OCI-LY1 (cell line): ENCODE data around the gene BAX.

ENCODE experiments used
- H2AFZ ChIP-seq: fragments of 200-600 bp; sonication (generic), shearing (Covaris generic); 2 replicates; pipeline ENCODE4 v1.6.0; 2014; ENCODE audit warnings: antibody characterized with exemption, mild to moderate bottlenecking, low read length
- H3F3A ChIP-seq: fragments of 200-600 bp; sonication (generic), shearing (Covaris generic); 2 replicates; pipeline ENCODE4 v1.6.0; 2014; ENCODE audit warnings: mild to moderate bottlenecking, antibody characterized with exemption, low read length, moderate library complexity; ENCODE audit not compliant: insufficient read depth
- H3K27ac ChIP-seq: fragments of 200-600 bp; sonication (generic); 2 replicates; pipeline ENCODE4 v1.5.1; 2014; ENCODE audit warnings: low read length, mixed run types, mild to moderate bottlenecking, low read depth; ENCODE audit not compliant: poor library complexity, severe bottlenecking
- H3K27me3 ChIP-seq: fragments of 200-600 bp; sonication (generic); 2 replicates; pipeline ENCODE4 v1.6.0; 2014; ENCODE audit warnings: antibody characterized with exemption, mild to moderate bottlenecking, low read length, moderate library complexity; ENCODE audit not compliant: insufficient read depth
- H3K36me3 ChIP-seq: fragments of 200-600 bp; sonication (generic); 2 replicates; pipeline ENCODE4 v1.6.1; 2014; ENCODE audit warnings: mild to moderate bottlenecking, antibody characterized with exemption, low read length, moderate library complexity, mixed read lengths; ENCODE audit not compliant: insufficient read depth
- H3K4me1 ChIP-seq: fragments of 200-600 bp; sonication (generic); 2 replicates; pipeline ENCODE4 v1.5.1; 2014; ENCODE audit warnings: mild to moderate bottlenecking, low read length, moderate library complexity; ENCODE audit not compliant: insufficient read depth, severe bottlenecking
- H3K4me2 ChIP-seq: fragments of 200-600 bp; sonication (generic), shearing (Covaris generic); 2 replicates; pipeline ENCODE4 v1.6.1; 2014; ENCODE audit warnings: low read length
- H3K4me3 ChIP-seq: fragments of 200-600 bp; sonication (generic); 2 replicates; pipeline ENCODE4 v1.5.1; 2014; ENCODE audit warnings: low read length, low read depth, mild to moderate bottlenecking, mixed read lengths; ENCODE audit not compliant: poor library complexity, severe bottlenecking
- H3K79me2 ChIP-seq: fragments of 200-600 bp; shearing (Covaris generic); 2 replicates; pipeline ENCODE4 v1.6.1; 2016; ENCODE audit warnings: mixed run types, low read length, mixed read lengths; ENCODE audit not compliant: insufficient read depth
- H3K9ac ChIP-seq: fragments of 200-600 bp; sonication (generic), shearing (Covaris generic); 2 replicates; pipeline ENCODE4 v1.6.1; 2014; ENCODE audit warnings: mild to moderate bottlenecking, low read length, mixed read lengths
- H3K9me2 ChIP-seq: fragments of 200-600 bp; sonication (generic), shearing (Covaris generic); 2 replicates; pipeline ENCODE4 v1.6.1; 2014; ENCODE audit warnings: low read depth, mild to moderate bottlenecking, low read length, mixed read lengths
- H3K9me3 ChIP-seq: fragments of 200-600 bp; shearing (Covaris generic); 2 replicates; pipeline ENCODE4 v1.6.1; 2014; ENCODE audit warnings: low read length, mixed read lengths
- H4K20me1 ChIP-seq: fragments of 200-600 bp; sonication (generic), shearing (Covaris generic); 2 replicates; pipeline ENCODE4 v1.6.0; 2016; ENCODE audit warnings: mild to moderate bottlenecking, low read length; ENCODE audit not compliant: insufficient read depth
- EZH2 ChIP-seq: fragments of 200-600 bp; sonication (generic), shearing (Covaris generic); IDR thresholded peaks from 2 replicates; pipeline ENCODE4 v1.8.0; 2017; ENCODE audit warnings: borderline replicate concordance, mixed run types, mild to moderate bottlenecking, antibody characterized with exemption, low read length, moderate library complexity, mixed read lengths
- TF ChIP-seq, protein P1 (sequence below): fragments of 200-600 bp; sonication (generic), shearing (Covaris generic); IDR thresholded peaks from 2 replicates; pipeline ENCODE4 v1.5.1; 2017; ENCODE audit warnings: mild to moderate bottlenecking, antibody characterized with exemption, low read length, moderate library complexity, mixed read lengths

Gene BAX

GRCh38 chr19:49010453-49010852 is 55.8 kb downstream of the BAX start:
- Histone ChIP-seq H3K9me2 (no peaks in the 10 kb centered on the region), H3K27ac (no peak overlapping the region), H3K4me3 (no peak overlapping the region), H3K4me1 (no peaks in the 10 kb centered on the region), H3K27me3 (no peaks in the 10 kb centered on the region), H3K9me3 (no peaks in the 10 kb centered on the region), H3K36me3 (peaks cover 84% of the 10 kb centered on the region), H3K9ac (no peak overlapping the region), H2AFZ (no peak overlapping the region), H3K4me2 (no peak overlapping the region), H3K79me2 (no peaks in the 10 kb centered on the region), H4K20me1 (no peaks in the 10 kb centered on the region), H3F3A (no peaks in the 10 kb centered on the region)
- TF ChIP-seq, protein P1, sequence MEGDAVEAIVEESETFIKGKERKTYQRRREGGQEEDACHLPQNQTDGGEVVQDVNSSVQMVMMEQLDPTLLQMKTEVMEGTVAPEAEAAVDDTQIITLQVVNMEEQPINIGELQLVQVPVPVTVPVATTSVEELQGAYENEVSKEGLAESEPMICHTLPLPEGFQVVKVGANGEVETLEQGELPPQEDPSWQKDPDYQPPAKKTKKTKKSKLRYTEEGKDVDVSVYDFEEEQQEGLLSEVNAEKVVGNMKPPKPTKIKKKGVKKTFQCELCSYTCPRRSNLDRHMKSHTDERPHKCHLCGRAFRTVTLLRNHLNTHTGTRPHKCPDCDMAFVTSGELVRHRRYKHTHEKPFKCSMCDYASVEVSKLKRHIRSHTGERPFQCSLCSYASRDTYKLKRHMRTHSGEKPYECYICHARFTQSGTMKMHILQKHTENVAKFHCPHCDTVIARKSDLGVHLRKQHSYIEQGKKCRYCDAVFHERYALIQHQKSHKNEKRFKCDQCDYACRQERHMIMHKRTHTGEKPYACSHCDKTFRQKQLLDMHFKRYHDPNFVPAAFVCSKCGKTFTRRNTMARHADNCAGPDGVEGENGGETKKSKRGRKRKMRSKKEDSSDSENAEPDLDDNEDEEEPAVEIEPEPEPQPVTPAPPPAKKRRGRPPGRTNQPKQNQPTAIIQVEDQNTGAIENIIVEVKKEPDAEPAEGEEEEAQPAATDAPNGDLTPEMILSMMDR = no peak
- no peak for TF ChIP-seq EZH2

DNA sequence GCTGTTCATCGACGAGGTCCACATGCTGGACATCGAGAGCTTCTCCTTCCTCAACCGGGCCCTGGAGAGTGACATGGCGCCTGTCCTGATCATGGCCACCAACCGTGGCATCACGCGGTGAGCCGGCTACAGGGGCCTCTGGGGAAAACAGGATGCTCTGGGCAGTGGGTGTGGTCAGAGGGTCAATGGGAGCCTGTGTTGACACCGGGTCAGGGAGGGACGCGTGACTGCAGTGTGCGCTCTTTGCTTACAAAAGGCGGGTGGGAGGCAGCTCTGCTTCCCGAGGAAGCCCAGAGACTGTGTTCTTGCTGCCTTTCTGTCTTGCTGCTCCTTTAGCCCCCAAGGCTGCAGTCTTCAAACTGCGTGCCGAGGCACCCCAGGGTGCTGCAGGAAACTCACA is 56.5 kb downstream of the BAX start:
- no peaks in the 10 kb centered on the region for H3K4me1 ChIP-seq
- H2AFZ ChIP-seq = no peak overlapping the region

More for the DNA sequence above, 56.5 kb downstream of the BAX start:
- H3K9me2 ChIP-seq = no peaks in the 10 kb centered on the region
- no peaks in the 10 kb centered on the region for H3K79me2 ChIP-seq
- no peaks in the 10 kb centered on the region for H3F3A ChIP-seq
- H4K20me1 ChIP-seq = no peaks in the 10 kb centered on the region
- H3K4me3 ChIP-seq = no peak overlapping the region
- H3K9ac ChIP-seq = no peak overlapping the region
- no peak overlapping the region for H3K4me2 ChIP-seq
- H3K36me3 ChIP-seq = peaks cover 84% of the 10 kb centered on the region
- no peaks in the 10 kb centered on the region for H3K27me3 ChIP-seq
- H3K9me3 ChIP-seq = no peaks in the 10 kb centered on the region
- H3K27ac ChIP-seq = no peak overlapping the region
- TF ChIP-seq EZH2 = no peak
- TF ChIP-seq, protein P1 = no peak
